ENCODE results near the gene THBS4.

The THBS4 gene

GRCh38 chr5:80117446-80117845 lies 82.3 kb downstream of the THBS4 start:
- no peak for DNase-seq (ENCODE audit: extremely low spot score)
- ChIA-PET CTCF (no interaction called here), POLR2A (no interaction called here)
- TF ChIP-seq CTBP1 (IDR thresholded peaks at IDR 0.05; ENCODE audit: borderline replicate concordance) (no peak), ZNF384 (IDR thresholded peaks at IDR 0.05) (no peak), TARDBP (IDR thresholded peaks at IDR 0.05) (no peak), ELF4 (IDR thresholded peaks at IDR 0.05) (no peak), L3MBTL2 (conservative IDR thresholded peaks at IDR 0.05) (no peak), FOXM1 (IDR thresholded peaks at IDR 0.05; ENCODE audit: borderline replicate concordance) (no peak), LEF1 (IDR thresholded peaks at IDR 0.05; ENCODE audit: borderline replicate concordance) (no peak), BHLHE40 (IDR thresholded peaks at IDR 0.05; ENCODE audit: borderline replicate concordance) (no peak), ARNT (IDR thresholded peaks at IDR 0.05) (no peak), SP1 (IDR thresholded peaks at IDR 0.05) (no peak), PKNOX1 (IDR thresholded peaks at IDR 0.05) (no peak), FOXA1 (IDR thresholded peaks at IDR 0.05) (no peak), NFRKB (IDR thresholded peaks at IDR 0.05) (no peak), SUZ12 (IDR thresholded peaks at IDR 0.05) (no peak), FOXK2 (IDR thresholded peaks at IDR 0.05) (no peak)

- CTCF ChIA-PET: no interaction called here
- POLR2A ChIA-PET: no interaction called here
- TF ChIP-seq CTBP1 (IDR thresholded peaks at IDR 0.05; ENCODE audit: borderline replicate concordance) (no peak), SP1 (IDR thresholded peaks at IDR 0.05) (no peak), PKNOX1 (IDR thresholded peaks at IDR 0.05) (no peak), FOXM1 (IDR thresholded peaks at IDR 0.05; ENCODE audit: borderline replicate concordance) (no peak), FOXA1 (IDR thresholded peaks at IDR 0.05) (no peak), FOXK2 (IDR thresholded peaks at IDR 0.05) (no peak), ARNT (IDR thresholded peaks at IDR 0.05) (no peak), BHLHE40 (IDR thresholded peaks at IDR 0.05; ENCODE audit: borderline replicate concordance) (no peak), LEF1 (IDR thresholded peaks at IDR 0.05; ENCODE audit: borderline replicate concordance) (no peak), L3MBTL2 (conservative IDR thresholded peaks at IDR 0.05) (no peak), ZNF384 (IDR thresholded peaks at IDR 0.05) (no peak), SUZ12 (IDR thresholded peaks at IDR 0.05) (no peak)
- no peak for DNase-seq (ENCODE audit: extremely low spot score)
Measured at GRCh38 chr5:80119372-80119771, 84.2 kb downstream of the THBS4 start.

GRCh38 chr5:80122579-80122978 lies 87.4 kb downstream of the THBS4 start:
- TF ChIP-seq FOXA1 (IDR thresholded peaks at IDR 0.05) (no peak), ELF4 (IDR thresholded peaks at IDR 0.05) (no peak), SUZ12 (IDR thresholded peaks at IDR 0.05) (no peak), NFRKB (IDR thresholded peaks at IDR 0.05) (no peak), ARNT (IDR thresholded peaks at IDR 0.05) (no peak), CTBP1 (IDR thresholded peaks at IDR 0.05; ENCODE audit: borderline replicate concordance) (no peak), SP1 (IDR thresholded peaks at IDR 0.05) (no peak), PKNOX1 (IDR thresholded peaks at IDR 0.05) (no peak), BHLHE40 (IDR thresholded peaks at IDR 0.05; ENCODE audit: borderline replicate concordance) (no peak), ZNF384 (IDR thresholded peaks at IDR 0.05) (no peak), FOXK2 (IDR thresholded peaks at IDR 0.05) (no peak), TARDBP (IDR thresholded peaks at IDR 0.05) (no peak), HDGF (IDR thresholded peaks at IDR 0.05; ENCODE audit: borderline replicate concordance) (no peak), L3MBTL2 (conservative IDR thresholded peaks at IDR 0.05) (no peak), LEF1 (IDR thresholded peaks at IDR 0.05; ENCODE audit: borderline replicate concordance) (no peak), FOXM1 (IDR thresholded peaks at IDR 0.05; ENCODE audit: borderline replicate concordance) (no peak)
- ChIA-PET POLR2A (no interaction called here), CTCF (no interaction called here)
- no peak for DNase-seq (ENCODE audit: extremely low spot score)

GRCh38 chr5:80124121-80124918 lies 89.2 kb downstream of the THBS4 start:
- ChIA-PET POLR2A (no interaction called here), CTCF (no interaction called here)
- DNase-seq (ENCODE audit: extremely low spot score): no peak
- TF ChIP-seq NFRKB (IDR thresholded peaks at IDR 0.05) (no peak), PKNOX1 (IDR thresholded peaks at IDR 0.05) (no peak), ARNT (IDR thresholded peaks at IDR 0.05) (no peak), FOXM1 (IDR thresholded peaks at IDR 0.05; ENCODE audit: borderline replicate concordance) (no peak), HDGF (IDR thresholded peaks at IDR 0.05; ENCODE audit: borderline replicate concordance) (no peak), FOXK2 (IDR thresholded peaks at IDR 0.05) (no peak), BHLHE40 (IDR thresholded peaks at IDR 0.05; ENCODE audit: borderline replicate concordance) (no peak), ZNF384 (IDR thresholded peaks at IDR 0.05) (no peak), FOXA1 (IDR thresholded peaks at IDR 0.05) (no peak), L3MBTL2 (conservative IDR thresholded peaks at IDR 0.05) (no peak), TARDBP (IDR thresholded peaks at IDR 0.05) (no peak)

GRCh38 chr5:80125022-80125961 lies 90.1 kb downstream of the THBS4 start:
- ChIA-PET CTCF (no interaction called here), POLR2A (no interaction called here)
- TF ChIP-seq ELF4 (IDR thresholded peaks at IDR 0.05): no peak
- no peak for TF ChIP-seq TARDBP (IDR thresholded peaks at IDR 0.05)
- TF ChIP-seq NFRKB (IDR thresholded peaks at IDR 0.05): no peak
- no peak for TF ChIP-seq FOXM1 (IDR thresholded peaks at IDR 0.05; ENCODE audit: borderline replicate concordance)
- TF ChIP-seq FOXK2 (IDR thresholded peaks at IDR 0.05): no peak
- TF ChIP-seq ZNF384 (IDR thresholded peaks at IDR 0.05): no peak
- no peak for TF ChIP-seq SUZ12 (IDR thresholded peaks at IDR 0.05)
- no peak for TF ChIP-seq L3MBTL2 (conservative IDR thresholded peaks at IDR 0.05)
- no peak for TF ChIP-seq FOXA1 (IDR thresholded peaks at IDR 0.05)
- no peak for TF ChIP-seq HDGF (IDR thresholded peaks at IDR 0.05; ENCODE audit: borderline replicate concordance)
- no peak for TF ChIP-seq SP1 (IDR thresholded peaks at IDR 0.05)
- TF ChIP-seq CTBP1 (IDR thresholded peaks at IDR 0.05; ENCODE audit: borderline replicate concordance): no peak
- TF ChIP-seq ARNT (IDR thresholded peaks at IDR 0.05): no peak
- TF ChIP-seq LEF1 (IDR thresholded peaks at IDR 0.05; ENCODE audit: borderline replicate concordance): no peak
- TF ChIP-seq PKNOX1 (IDR thresholded peaks at IDR 0.05): no peak
- TF ChIP-seq BHLHE40 (IDR thresholded peaks at IDR 0.05; ENCODE audit: borderline replicate concordance): no peak
- no peak for DNase-seq (ENCODE audit: extremely low spot score)

Data from HEK293T (cell line).